ENCODE measurements around the gene IL36A.

- TF ChIP-seq ZNF549 (tag by site-specific recombination; IDR thresholded peaks at IDR 0.05) = no peak
- no peak for TF ChIP-seq CTCF (tag by site-specific recombination; IDR thresholded peaks at IDR 0.05)
- no peak for TF ChIP-seq ZSCAN16 (tag by site-specific recombination; IDR thresholded peaks at IDR 0.05)
- TF ChIP-seq ELK4 (IDR thresholded peaks at IDR 0.05; ENCODE audit: borderline replicate concordance, low read depth, low read length) = no peak
- no peak for TF ChIP-seq TSHZ1 (tag by site-specific recombination; IDR thresholded peaks at IDR 0.05; ENCODE audit: borderline replicate concordance)
- no peak for TF ChIP-seq ZNF223 (tag by site-specific recombination; IDR thresholded peaks at IDR 0.05)
- no peak for TF ChIP-seq ZBTB11 (tag by site-specific recombination; conservative IDR thresholded peaks at IDR 0.05; ENCODE audit: low read depth)
- TF ChIP-seq ZIC2 (tag by site-specific recombination; IDR thresholded peaks at IDR 0.05) = no peak
Observed at GRCh38 chr2:113027691-113028090, 22.4 kb downstream of the IL36A start.
